Upper lobe of left lung (tissue), 4 donors: Measurements from ENCODE around the gene PDIA6.

ENCODE experiments used
- EP300 ChIP-seq, 4 donors: sonication (generic); formaldehyde crosslinking; IDR thresholded peaks; one replicate each; pipeline ENCODE4 v1.5.1; 2017; ENCODE audit warnings: antibody characterized with exemption in 4 of 4, control low read depth in 2 of 4
- POLR2AphosphoS5 ChIP-seq, 2 donors: sonication (generic); formaldehyde crosslinking; IDR thresholded peaks; one replicate each; pipeline ENCODE4 v1.5.1; 2017; ENCODE audit warnings: antibody characterized with exemption in 2 of 2

DNA sequence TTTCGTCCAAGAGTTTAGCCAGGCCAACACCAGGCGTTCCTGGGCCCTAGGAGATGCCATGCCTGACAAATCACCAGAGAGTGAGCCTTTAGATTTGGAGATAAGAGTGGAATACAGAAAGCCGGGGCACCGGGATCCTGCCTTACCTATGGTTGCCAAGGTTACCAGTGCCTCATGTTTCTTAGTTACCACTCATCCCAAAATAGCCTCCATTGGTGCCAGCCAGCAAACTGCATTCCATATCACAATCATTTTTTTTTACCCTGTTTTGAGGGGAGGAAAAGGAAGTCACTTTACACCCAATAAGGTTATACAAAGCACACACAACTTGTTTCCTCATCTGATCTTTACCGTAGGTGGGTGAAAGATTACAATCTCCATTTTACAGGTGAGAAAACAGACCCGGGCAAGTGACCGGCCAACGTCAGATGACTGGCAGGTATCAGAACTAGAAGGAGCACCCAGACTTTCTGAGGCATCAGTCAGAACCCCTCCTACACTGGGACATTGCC, 48.3 kb upstream of the PDIA6 start:
- TF ChIP-seq POLR2AphosphoS5 (IDR thresholded peaks at IDR 0.05) (no peak), EP300 (IDR thresholded peaks at IDR 0.05) (no peak)
